Hepatocyte (in vitro differentiated cells): ENCODE measurements around the gene SLC16A6. TPM values are rescaled to one million over a fixed set of nuclear protein-coding genes. Genes with fewer than 3 reads are reported as not detected.
"Not testable (repeated sequence)": the region's sequence is repeated elsewhere in the genome, so short reads cannot be mapped to it uniquely, and the experiment has no call there.

Experiments used
- DNase-seq: peaks from one replicate; pipeline ENCODE4 v3.0.0-alpha.2; 2016; ENCODE audit warnings: low spot score
- H2AFZ ChIP-seq: fragments of 200-600 bp; sonication (generic); 2 replicates; pipeline ENCODE4 v1.6.0; 2016; ENCODE audit warnings: antibody characterized with exemption, mild to moderate bottlenecking
- H3K27ac ChIP-seq: fragments of 200-600 bp; sonication (generic); 2 replicates; pipeline ENCODE4 v1.5.1; 2016; ENCODE audit warnings: mild to moderate bottlenecking
- H3K27me3 ChIP-seq: fragments of 200-600 bp; sonication (generic); 2 replicates; pipeline ENCODE4 v1.6.1; 2016
- H3K36me3 ChIP-seq: fragments of 200-600 bp; sonication (generic); replicated peaks from 2 replicates; pipeline ENCODE4 v1.5.1; 2016; ENCODE audit warnings: low read depth; ENCODE audit not compliant: insufficient read depth
- H3K4me1 ChIP-seq: fragments of 200-600 bp; sonication (generic); 2 replicates; pipeline ENCODE4 v1.5.1; 2016; ENCODE audit warnings: mild to moderate bottlenecking, moderate library complexity; ENCODE audit not compliant: insufficient read depth
- H3K4me2 ChIP-seq: fragments of 200-600 bp; sonication (generic); 2 replicates; pipeline ENCODE4 v1.6.0; 2016
- H3K4me3 ChIP-seq: fragments of 200-600 bp; sonication (generic); 2 replicates; pipeline ENCODE4 v1.5.1; 2016; ENCODE audit warnings: mild to moderate bottlenecking
- H3K79me2 ChIP-seq: fragments of 200-600 bp; sonication (generic); 2 replicates; pipeline ENCODE4 v1.6.0; 2017; ENCODE audit warnings: mild to moderate bottlenecking
- H3K9me2 ChIP-seq: fragments of 200-600 bp; sonication (generic); replicated peaks from 2 replicates; pipeline ENCODE4 v1.6.0; 2017; ENCODE audit warnings: mild to moderate bottlenecking; ENCODE audit not compliant: insufficient read depth
- H3K9me3 ChIP-seq: fragments of 200-600 bp; sonication (generic); 2 replicates; pipeline ENCODE4 v1.5.1; 2016; ENCODE audit warnings: low read depth, mild to moderate bottlenecking
- H4K20me1 ChIP-seq: fragments of 200-600 bp; sonication (generic); 2 replicates; pipeline ENCODE4 v1.6.0; 2016; ENCODE audit warnings: mild to moderate bottlenecking; ENCODE audit not compliant: insufficient read depth, poor library complexity, severe bottlenecking
- CTCF ChIP-seq: fragments of 200-600 bp; sonication (generic); IDR thresholded peaks from 2 replicates; pipeline ENCODE4 v1.5.1; 2016; ENCODE audit warnings: antibody characterized with exemption, mild to moderate bottlenecking; ENCODE audit not compliant: poor library complexity
- EZH2 ChIP-seq: fragments of 200-600 bp; sonication (generic); IDR thresholded peaks from 2 replicates; pipeline ENCODE4 v1.6.1; 2016; ENCODE audit warnings: antibody characterized with exemption, mild to moderate bottlenecking, borderline replicate concordance
- EZH2phosphoT487 ChIP-seq: fragments of 200-600 bp; sonication (generic); IDR thresholded peaks from one replicate; pipeline ENCODE4 v1.6.1; 2018; ENCODE audit warnings: antibody characterized with exemption, mild to moderate bottlenecking, low read depth, moderate library complexity; ENCODE audit not compliant: unreplicated experiment, severe bottlenecking
- WGBS: methylation state at CpG from one replicate; pipeline ENCODE4 v1.1.6; 2016; ENCODE audit warnings: low lambda C conversion rate; ENCODE audit errors: missing lambda C conversion rate; 5-methylcytosine and 5-hydroxymethylcytosine counted together
- polyA plus RNA-seq: library from polyadenylated mRNA; unstranded; fragments of >200 nt; fragmentation: Nextera tagmentation; extraction: Ambion mirVana; gene quantifications from 2 replicates; pipeline ENCODE4 v1.2.1, GENCODE V29; 2016
- total RNA-seq: library from RNA; depleted of rRNA; stranded (reverse); fragments of >200 nt; gene quantifications from 2 replicates; pipeline ENCODE4 v1.2.3, GENCODE V29; 2014

SLC16A6 gene
- total and polyA plus RNA-seq, 2 experiments from 2014 or later, result 0.06 TPM; not detected in 1

- H3K27ac ChIP-seq, result no peak overlapping the region
- DNase-seq, result no peak
- H3K4me1 ChIP-seq, result no peaks in the 10 kb centered on the region
- no peaks in the 10 kb centered on the region for H3K79me2 ChIP-seq
- H3K36me3 ChIP-seq, result no peaks in the 10 kb centered on the region
- no peaks in the 10 kb centered on the region for H3K9me3 ChIP-seq
- no peaks in the 10 kb centered on the region for H3K27me3 ChIP-seq
- no peaks in the 10 kb centered on the region for H4K20me1 ChIP-seq
- no peak for TF ChIP-seq EZH2phosphoT487
- no peak for TF ChIP-seq EZH2
- TF ChIP-seq CTCF, result no peak
- H3K4me2 ChIP-seq, result no peak overlapping the region
- H2AFZ ChIP-seq, result no peak overlapping the region
- no peaks in the 10 kb centered on the region for H3K9me2 ChIP-seq
- H3K4me3 ChIP-seq, result no peak overlapping the region
- 86% methylated on average over 1 of the region's 1 CpG for WGBS
Measured at GRCh38 chr17:68231541-68231940, 59.4 kb downstream of the SLC16A6 start.

GRCh38 chr17:68231131-68231530, 59.8 kb downstream of the SLC16A6 start:
- not testable (repeated sequence) for H2AFZ ChIP-seq, H3K9me3 ChIP-seq, DNase-seq, H3K9me2 ChIP-seq, H3K4me3 ChIP-seq, H3K4me1 ChIP-seq, H3K36me3 ChIP-seq, H3K27me3 ChIP-seq, H3K27ac ChIP-seq, H4K20me1 ChIP-seq, H3K4me2 ChIP-seq, H3K79me2 ChIP-seq
- WGBS, result 97% methylated on average over 4 of the region's 4 CpGs

- Histone ChIP-seq H3K27ac (no peak overlapping the region), H2AFZ (no peak overlapping the region), H3K4me2 (no peak overlapping the region), H3K27me3 (no peaks in the 10 kb centered on the region), H4K20me1 (no peaks in the 10 kb centered on the region), H3K36me3 (no peaks in the 10 kb centered on the region), H3K9me3 (no peaks in the 10 kb centered on the region), H3K4me1 (no peaks in the 10 kb centered on the region), H3K4me3 (no peak overlapping the region), H3K79me2 (no peaks in the 10 kb centered on the region), H3K9me2 (no peaks in the 10 kb centered on the region)
- TF ChIP-seq EZH2phosphoT487, result no peak
- no peak for TF ChIP-seq CTCF
- no peak for TF ChIP-seq EZH2
- no peak for DNase-seq
- 97% methylated on average over 8 of the region's 8 CpGs for WGBS
Measured at GRCh38 chr17:68229619-68230018, 61.3 kb downstream of the SLC16A6 start.

GRCh38 chr17:68228817-68229570, 61.9 kb downstream of the SLC16A6 start:
- H3K79me2 ChIP-seq, result no peaks in the 10 kb centered on the region
- no peak for DNase-seq
- no peaks in the 10 kb centered on the region for H4K20me1 ChIP-seq
- H3K27me3 ChIP-seq, result no peaks in the 10 kb centered on the region
- H3K9me2 ChIP-seq, result no peaks in the 10 kb centered on the region
- 82% methylated on average over 17 of the region's 17 CpGs for WGBS
- no peak overlapping the region for H3K4me3 ChIP-seq
- H3K27ac ChIP-seq, result no peak overlapping the region
- TF ChIP-seq EZH2 (no peak), CTCF (no peak)
- H3K9me3 ChIP-seq, result no peaks in the 10 kb centered on the region
- H3K4me1 ChIP-seq, result no peaks in the 10 kb centered on the region
- no peaks in the 10 kb centered on the region for H3K36me3 ChIP-seq
- H3K4me2 ChIP-seq, result no peak overlapping the region
- H2AFZ ChIP-seq, result no peak overlapping the region

- H3K27ac ChIP-seq, H3K4me2 ChIP-seq, H3K36me3 ChIP-seq, H2AFZ ChIP-seq, H3K9me3 ChIP-seq, H3K9me2 ChIP-seq, H3K4me1 ChIP-seq, H3K79me2 ChIP-seq, H3K27me3 ChIP-seq, H3K4me3 ChIP-seq, H4K20me1 ChIP-seq, DNase-seq: not testable (repeated sequence)
- 96% methylated on average over 9 of the region's 9 CpGs for WGBS
Measured at GRCh38 chr17:68228039-68228680, 62.8 kb downstream of the SLC16A6 start.

GRCh38 chr17:68225055-68225454, 65.9 kb downstream of the SLC16A6 start:
- not testable (repeated sequence) for H3K4me3 ChIP-seq, H3K36me3 ChIP-seq, H2AFZ ChIP-seq, H3K79me2 ChIP-seq, H4K20me1 ChIP-seq, H3K27ac ChIP-seq, H3K27me3 ChIP-seq, H3K9me3 ChIP-seq, H3K4me1 ChIP-seq, DNase-seq, H3K4me2 ChIP-seq, H3K9me2 ChIP-seq
- 88% methylated on average over 4 of the region's 4 CpGs for WGBS
